BJ (cell line): ENCODE data around the gene EYA4. TPM values are rescaled to one million over a fixed set of nuclear protein-coding genes. Genes with fewer than 3 reads are reported as not detected.

Experiments used
- CTCF ChIA-PET: fragments of 350-600 bp; formaldehyde crosslinking; extraction: SDS; loops from one replicate; lab custom pipeline; 2021; ENCODE audit warnings: antibody characterized with exemption, inconsistent platforms; lab: Yijun Ruan, JAX
- POLR2A ChIA-PET: fragments of 300-600 bp; sonication (Branson Sonifier 250); formaldehyde crosslinking; extraction: SDS; loops from one replicate; lab custom pipeline; 2021; ENCODE audit warnings: antibody characterized with exemption; lab: Charles Lee
- DNase-seq: peaks from one replicate; pipeline ENCODE4 v3.0.0-alpha.2; 2011; ENCODE audit warnings: low read depth
- H3K27me3 ChIP-seq: 2 replicates; pipeline ENCODE4 v1.6.0; 2011; ENCODE audit warnings: low read length; ENCODE audit not compliant: control insufficient read depth, insufficient read depth
- H3K36me3 ChIP-seq: 2 replicates; pipeline ENCODE4 v1.5.1; 2011; ENCODE audit warnings: low read length; ENCODE audit not compliant: control insufficient read depth, insufficient read depth
- H3K4me3 ChIP-seq: 2 replicates; pipeline ENCODE4 v1.5.1; 2011; ENCODE audit warnings: low read depth, mild to moderate bottlenecking, control low read depth, low read length
- CTCF ChIP-seq: IDR thresholded peaks from 2 replicates; pipeline ENCODE4 v1.5.1; 2011; ENCODE audit warnings: low read depth, mild to moderate bottlenecking, control low read depth, inconsistent platforms, low read length, moderate library complexity; ENCODE audit not compliant: insufficient read depth
- polyA plus RNA-seq: library from polyadenylated mRNA; depleted of rRNA; stranded (reverse); fragments of >200 nt; gene quantifications from 2 replicates; pipeline ENCODE4 v1.2.3, GENCODE V29; 2011

Gene EYA4
- polyA plus RNA-seq, 1 experiment, result 0.32 TPM

GRCh38 chr6:133202610-133203343 lies 38.4 kb upstream of the EYA4 start:
- H3K27me3 ChIP-seq, result no peaks in the 10 kb centered on the region
- ChIA-PET POLR2A (no interaction called here), CTCF (interaction anchor here (0.6 kb wide), 1 partner anchor 120 kb away, joined by 3 read pairs; no protein-coding TSS in a partner anchor)
- H3K36me3 ChIP-seq, result no peaks in the 10 kb centered on the region
- no peak for DNase-seq
- no peak for TF ChIP-seq CTCF
- no peak overlapping the region for H3K4me3 ChIP-seq

GRCh38 chr6:133203344-133203697 lies 37.8 kb upstream of the EYA4 start:
- POLR2A ChIA-PET, result no interaction called here
- no peaks in the 10 kb centered on the region for H3K36me3 ChIP-seq
- TF ChIP-seq CTCF, result no peak
- CTCF ChIA-PET, result no interaction called here
- no peak overlapping the region for H3K4me3 ChIP-seq
- no peaks in the 10 kb centered on the region for H3K27me3 ChIP-seq
- DNase-seq, result no peak

DNA sequence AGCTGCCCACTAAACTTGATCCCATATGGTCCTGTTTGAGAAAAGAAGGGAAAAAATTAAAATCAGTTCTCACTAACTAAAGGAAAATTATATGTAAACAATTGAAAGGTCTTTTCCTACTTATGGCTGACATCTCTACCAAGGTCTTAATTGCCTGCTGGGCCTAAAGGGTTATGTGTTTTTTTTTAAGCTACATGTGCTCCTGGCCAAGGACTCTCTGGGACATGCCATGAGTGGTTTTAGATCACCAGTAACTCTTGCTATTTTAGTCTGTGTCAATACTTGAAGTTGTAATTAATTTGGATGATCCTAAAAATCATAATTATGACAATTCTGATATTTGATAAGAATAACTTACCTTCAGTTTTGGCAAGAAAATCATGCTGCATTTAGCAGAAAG lies 35.9 kb upstream of the EYA4 start:
- no peaks in the 10 kb centered on the region for H3K36me3 ChIP-seq
- DNase-seq, result no peak
- POLR2A ChIA-PET, result no interaction called here
- H3K27me3 ChIP-seq, result no peaks in the 10 kb centered on the region
- CTCF ChIA-PET, result no interaction called here
- TF ChIP-seq CTCF, result no peak
- no peak overlapping the region for H3K4me3 ChIP-seq

DNA sequence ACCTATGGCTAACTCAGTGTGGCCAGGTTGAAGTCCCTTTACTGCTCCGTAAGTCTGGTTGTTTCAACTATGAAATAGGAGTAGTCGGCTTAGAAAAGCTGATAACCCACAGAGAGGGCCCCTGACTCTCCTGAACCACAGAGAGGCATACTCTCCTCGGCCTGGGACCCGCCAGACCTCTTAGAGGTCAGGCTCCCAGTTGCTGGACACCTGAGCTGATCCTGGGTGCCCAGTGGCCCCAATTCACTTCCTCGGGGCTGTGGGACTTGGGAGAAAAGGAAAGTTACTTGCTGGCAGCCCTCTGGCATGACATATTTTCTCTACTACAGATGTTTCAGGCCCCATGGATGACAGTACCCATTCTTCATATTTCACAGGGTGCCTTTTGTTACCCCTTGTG lies 34.2 kb upstream of the EYA4 start:
- ChIA-PET CTCF (no interaction called here), POLR2A (no interaction called here)
- Histone ChIP-seq H3K27me3 (no peaks in the 10 kb centered on the region), H3K4me3 (no peak overlapping the region), H3K36me3 (no peaks in the 10 kb centered on the region)
- no peak for DNase-seq
- TF ChIP-seq CTCF, result no peak

DNA sequence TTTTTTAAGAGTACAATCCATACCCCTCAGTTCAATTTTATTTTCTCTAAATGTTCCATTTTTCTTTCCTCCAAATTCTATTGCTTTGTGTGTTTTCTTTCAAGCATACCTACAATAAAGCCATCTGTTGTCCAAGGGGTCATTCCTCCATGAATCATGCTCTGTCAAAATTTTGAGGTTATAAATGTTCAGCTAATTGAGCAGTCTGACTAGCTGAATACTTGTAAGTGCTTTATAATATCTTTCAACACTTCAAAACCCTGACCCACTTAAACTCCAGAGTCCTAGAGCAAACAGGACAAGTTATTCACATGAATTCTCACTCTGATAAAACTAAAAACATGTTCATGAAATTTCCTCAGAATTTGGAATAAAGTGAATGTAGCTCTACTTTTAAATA lies 33.4 kb upstream of the EYA4 start:
- DNase-seq, result no peak
- ChIA-PET POLR2A (no interaction called here), CTCF (no interaction called here)
- no peak for TF ChIP-seq CTCF
- no peak overlapping the region for H3K4me3 ChIP-seq
- H3K27me3 ChIP-seq, result no peaks in the 10 kb centered on the region
- H3K36me3 ChIP-seq, result no peaks in the 10 kb centered on the region
